ENCODE results near the gene HDAC2.
"Not testable (repeated sequence)": the region's sequence is repeated elsewhere in the genome, so short reads cannot be mapped to it uniquely, and the experiment has no call there.

HDAC2 gene

GRCh38 chr6:113969888-113970804 is 802 bp downstream of the HDAC2 start:
- DNase-seq = no peak

- no peak for DNase-seq
Measured at GRCh38 chr6:113968472-113968871, 2.5 kb downstream of the HDAC2 start.

DNA sequence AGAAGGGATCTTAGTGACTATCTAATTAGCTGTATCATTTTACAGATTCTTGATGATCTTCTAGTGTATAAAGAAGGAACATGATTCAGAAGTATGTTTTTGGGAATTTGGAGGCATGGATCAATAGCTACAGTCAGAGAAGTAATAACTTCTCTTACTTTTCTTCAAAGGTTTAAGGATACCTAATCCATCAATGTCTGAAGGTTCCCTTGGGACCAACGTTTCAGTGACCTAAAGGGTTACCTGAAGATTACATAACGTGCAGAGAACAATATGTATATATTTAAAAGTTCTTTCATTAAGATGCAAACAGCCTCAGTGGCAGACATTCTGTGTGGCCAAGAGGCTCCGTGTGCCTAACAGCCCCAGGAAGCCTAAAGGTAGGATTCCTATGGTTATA is 3.2 kb downstream of the HDAC2 start:
- DNase-seq = no peak

GRCh38 chr6:113960795-113961194 is 10.2 kb downstream of the HDAC2 start:
- no peak for DNase-seq

DNA sequence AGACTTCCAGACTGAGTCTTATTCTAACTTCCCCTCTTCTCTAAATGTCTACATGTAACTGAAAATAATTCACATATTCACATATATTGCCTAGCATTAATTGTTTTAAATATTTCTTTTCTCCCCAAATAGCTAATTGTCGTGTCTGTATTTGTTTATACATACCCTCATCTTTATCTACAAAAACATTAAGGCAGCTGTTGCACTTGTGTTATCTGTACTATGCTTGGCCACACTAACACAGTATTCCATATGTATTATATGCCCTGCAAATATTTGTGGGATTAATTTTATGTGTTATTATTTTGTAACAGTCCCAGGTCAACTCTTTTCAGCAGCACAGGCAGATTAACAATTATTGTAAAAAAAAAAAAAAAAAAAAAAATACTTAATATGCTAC is 11.7 kb downstream of the HDAC2 start:
- DNase-seq = no peak

DNA sequence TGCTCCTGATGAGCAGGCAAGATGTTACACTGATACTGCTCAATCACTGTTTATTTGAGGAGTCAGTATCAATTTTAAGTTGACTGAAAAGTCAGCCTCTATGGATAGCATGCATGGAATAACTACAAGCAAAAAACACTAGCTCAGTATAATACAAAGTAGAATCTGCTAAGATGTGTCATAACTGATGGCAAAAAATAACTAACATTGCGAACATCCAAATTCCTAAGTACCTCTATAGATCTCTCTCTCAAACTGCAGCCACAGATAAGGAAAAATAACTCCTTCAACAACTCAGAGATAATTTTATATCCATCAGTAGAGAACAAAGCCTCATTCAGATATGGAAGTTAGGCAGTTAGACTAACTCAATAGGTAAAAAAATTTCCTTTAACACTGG is 16.3 kb downstream of the HDAC2 start:
- no peak for DNase-seq

GRCh38 chr6:113953346-113953745 is 17.6 kb downstream of the HDAC2 start:
- DNase-seq = no peak

- DNase-seq = no peak
Measured at GRCh38 chr6:113949499-113949898, 21.4 kb downstream of the HDAC2 start.

DNA sequence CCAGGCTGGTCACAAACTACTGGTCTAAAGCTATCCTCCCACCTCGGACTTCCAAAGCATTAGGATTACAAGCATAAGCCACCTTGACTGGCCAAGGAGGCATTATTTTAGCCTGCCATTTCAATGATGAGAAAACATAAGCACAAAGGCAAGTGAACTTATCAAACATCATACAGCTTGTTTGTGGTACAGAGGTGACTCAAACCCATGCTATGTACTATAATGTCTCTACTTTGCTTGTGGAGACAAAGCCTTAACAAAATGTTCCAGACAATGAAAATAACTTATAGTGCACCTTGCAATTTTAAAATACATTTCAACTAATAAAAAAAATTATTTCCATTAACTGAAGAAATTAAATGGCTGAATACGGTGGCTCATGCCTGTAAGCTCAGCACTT is 26.2 kb downstream of the HDAC2 start:
- no peak for DNase-seq

DNA sequence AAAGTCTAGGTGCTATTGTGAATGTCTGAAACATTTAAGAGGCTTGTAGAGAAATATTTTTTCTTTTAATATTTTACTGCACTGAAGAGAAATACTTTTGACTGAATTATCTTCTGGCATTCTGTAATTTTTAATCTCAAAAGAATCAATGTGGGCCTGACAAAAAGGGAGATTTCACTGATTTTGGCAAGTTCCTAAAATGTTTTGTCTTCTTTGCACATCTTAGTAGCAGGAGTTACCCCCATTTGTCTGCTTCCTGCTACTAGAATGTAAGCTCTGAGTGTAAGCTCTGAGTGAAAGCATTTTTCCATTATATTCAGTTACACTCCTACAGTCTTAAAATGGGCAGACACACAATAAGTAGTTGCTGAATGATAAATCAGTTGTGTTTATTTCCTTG is 31.1 kb downstream of the HDAC2 start:
- no peak for DNase-seq

GRCh38 chr6:113936093-113936934 is 34.6 kb downstream of the HDAC2 start:
- no peak for DNase-seq

DNA sequence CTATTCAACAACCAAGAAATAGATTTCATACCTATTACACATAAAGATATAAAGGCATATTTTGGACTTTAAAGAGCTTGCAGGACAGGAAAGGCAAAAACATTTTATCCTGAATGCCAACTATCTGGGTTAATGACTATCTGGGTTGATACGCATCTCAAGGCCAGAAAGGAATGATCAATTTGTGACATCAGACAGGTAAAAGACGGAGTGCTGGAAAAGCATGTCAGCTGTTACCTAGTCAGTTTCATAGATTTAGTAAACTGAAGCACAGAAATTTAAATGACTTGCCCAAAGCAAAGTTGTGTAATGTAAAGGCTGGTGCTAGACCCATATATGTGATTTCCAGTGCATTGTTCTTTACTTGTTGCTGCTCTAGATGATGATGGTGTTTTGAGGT is 36.8 kb downstream of the HDAC2 start:
- DNase-seq = no peak

DNA sequence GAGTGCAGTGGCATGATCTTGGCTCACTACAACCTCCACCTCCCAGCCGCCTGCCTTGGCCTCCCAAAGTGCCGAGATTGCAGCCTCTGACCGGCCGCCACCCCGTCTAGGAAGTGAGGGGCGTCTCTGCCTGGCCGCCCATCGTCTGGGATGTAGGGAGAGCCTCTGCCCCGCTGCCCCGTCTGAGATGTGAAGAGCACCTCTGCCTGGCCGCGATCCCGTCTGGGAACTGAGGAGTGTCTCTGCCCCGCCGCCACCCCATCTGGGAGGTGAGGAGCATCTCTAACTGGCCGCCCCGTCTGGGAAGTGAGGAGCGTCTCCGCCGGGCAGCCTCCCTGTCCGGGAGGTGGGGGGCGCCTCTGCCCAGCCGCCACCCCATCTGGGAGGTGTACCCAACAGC is 39.0 kb downstream of the HDAC2 start:
- DNase-seq = not testable (repeated sequence)

DNA sequence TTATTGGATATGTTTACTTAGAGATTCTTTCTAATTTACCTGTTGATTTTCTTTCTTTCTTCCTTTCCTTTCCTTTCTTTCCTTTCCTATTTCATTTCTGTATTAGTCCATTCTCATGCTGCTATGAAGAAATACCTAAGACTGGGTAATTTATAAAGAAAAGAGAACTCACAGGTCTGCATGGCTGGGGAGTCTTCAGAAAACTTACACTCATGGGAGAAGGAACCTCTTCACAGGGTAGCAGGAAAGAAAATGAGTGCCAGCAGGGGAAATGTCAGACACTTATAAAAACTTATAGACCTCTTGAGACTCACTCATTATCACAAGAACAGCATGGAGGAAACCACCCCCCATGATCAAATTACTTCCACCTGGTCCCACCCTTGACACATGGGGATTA is 40.8 kb downstream of the HDAC2 start:
- no peak for DNase-seq

GRCh38 chr6:113927001-113927400 is 43.9 kb downstream of the HDAC2 start:
- DNase-seq = no peak

DNA sequence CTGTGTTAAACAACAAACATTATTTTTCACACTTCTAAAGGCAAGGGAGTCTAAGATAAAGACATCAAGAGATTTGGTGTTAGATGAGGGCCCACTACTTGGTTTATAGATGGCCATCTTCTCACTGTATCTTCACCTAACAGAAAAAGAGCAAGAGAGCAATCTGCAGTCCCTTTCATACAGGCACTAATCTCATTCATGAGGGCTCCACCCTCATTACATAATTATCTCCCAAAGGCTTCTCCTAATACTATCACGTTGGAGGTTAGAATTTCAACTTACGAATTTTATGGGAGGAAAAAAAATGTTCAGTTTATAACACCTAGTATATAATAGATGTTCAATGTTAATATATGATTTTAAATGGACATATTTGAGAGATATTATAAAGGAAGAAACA is 45.6 kb downstream of the HDAC2 start:
- DNase-seq = no peak

- no peak for DNase-seq
Measured at GRCh38 chr6:113924312-113924723, 46.6 kb downstream of the HDAC2 start.

DNA sequence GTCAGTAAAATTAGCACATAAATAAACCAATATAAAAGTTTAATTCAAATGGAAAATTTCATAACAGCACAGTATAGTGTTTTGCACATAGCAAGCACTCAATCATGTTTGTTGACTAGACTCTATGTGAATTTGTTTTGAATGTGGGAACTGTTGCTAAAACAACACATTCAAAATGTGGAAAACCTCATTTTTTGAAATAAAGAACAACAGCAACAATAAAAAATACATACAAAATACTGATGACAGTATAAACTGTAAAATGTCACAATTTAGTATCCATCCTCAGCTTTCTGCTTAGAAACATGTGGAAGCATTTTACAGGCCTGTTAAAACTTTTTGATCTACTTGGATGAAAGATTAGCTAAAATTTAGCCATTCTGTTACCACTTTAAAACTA is 47.4 kb downstream of the HDAC2 start:
- DNase-seq = no peak

DNA sequence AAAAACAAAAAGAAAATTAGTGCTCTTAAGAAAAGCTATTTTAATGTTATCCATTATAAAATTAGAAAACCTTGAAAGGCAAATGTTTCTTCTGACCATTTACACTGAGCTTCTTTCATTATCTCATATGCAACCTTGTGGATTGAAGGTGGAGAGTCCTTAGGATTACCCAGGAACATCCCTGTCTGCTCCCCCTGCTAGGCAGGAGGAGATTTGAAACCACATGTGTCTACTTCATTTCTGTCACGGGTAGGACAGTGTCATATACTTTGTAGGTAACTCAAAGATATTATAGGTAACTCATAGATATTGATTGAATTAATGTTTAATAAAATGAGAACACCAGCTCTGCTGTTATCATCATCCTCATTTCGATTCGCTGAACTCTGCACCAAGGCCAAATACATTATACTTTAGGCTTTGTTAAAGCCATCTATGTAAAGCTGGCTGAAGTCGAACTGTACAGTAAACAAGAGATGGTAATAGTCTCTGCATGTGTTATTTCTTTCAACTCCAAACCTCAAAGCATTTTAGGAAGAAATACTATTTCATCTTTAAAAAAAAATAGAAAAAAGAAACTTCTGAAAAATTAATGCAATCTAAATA is 49.5 kb downstream of the HDAC2 start:
- DNase-seq = no peak

DNA sequence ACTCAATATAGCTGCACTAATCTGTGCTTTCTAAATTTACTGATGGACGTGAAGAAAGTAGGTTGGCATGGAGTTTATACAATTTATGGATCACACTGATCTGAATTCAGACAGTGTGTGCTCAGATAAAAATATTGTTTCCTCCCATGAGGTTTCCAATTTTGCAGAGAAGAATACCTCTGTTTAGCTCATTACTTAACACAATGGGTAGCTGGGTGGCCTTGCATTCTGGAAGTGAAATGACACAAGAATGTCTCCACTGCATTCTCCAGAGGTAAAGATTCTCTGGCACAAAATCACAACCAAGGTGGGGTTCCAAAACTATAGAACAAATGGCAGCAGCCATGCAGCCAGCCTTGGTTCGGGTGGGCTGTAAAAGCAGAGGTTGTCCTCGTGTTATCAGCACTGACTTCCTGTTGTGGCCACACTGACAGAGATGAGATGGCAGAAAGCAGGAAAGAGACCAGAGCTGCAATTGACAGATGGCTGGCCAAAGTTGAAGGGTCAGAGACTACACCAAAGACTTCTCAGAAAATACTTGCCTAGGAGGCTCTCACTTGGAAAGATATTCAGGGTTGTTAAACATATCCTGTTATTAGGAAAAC is 50.2 kb downstream of the HDAC2 start:
- no peak for DNase-seq

GRCh38 chr6:113910285-113910684 is 60.7 kb downstream of the HDAC2 start:
- DNase-seq = not testable (repeated sequence)

DNA sequence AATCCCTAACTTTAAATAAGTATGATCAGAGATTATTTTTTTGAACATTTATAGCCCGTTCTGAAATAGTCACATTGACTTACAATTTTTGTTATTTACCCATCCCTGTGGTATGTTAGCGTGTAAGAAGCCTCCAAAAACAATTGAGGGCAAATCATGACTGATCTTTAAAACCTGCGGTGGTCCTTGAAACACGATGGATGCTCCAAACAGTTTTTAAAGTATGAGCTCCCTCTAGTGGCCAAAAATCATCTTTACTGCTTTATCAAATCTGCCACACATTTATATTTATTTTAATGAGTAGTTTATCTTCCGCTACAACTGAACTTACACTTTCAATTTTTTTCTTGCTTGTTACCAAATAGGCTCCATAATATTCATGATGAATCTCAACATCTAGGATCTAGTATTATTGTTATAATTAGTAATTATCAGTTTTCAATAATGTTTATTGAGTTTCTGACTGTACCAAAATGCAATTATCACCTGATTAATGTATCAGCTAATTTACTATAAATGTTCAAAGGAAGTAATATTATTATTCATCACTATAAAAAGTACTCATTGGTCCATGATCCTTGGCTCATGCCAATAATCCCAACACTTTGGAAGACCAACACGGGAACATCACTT is 61.6 kb downstream of the HDAC2 start:
- no peak for DNase-seq

GRCh38 chr6:113908801-113909200 is 62.1 kb downstream of the HDAC2 start:
- DNase-seq = no peak

All from cortex of kidney (tissue), 1 donor.